VCaP (cell line): ENCODE results near the gene PIEZO1.
A peak's percentile ranks its signal among the peaks of the same experiment; 100 is the strongest.

Experiments used
- H3K27ac ChIP-seq: fragments of 450-650 bp; 2 replicates; pipeline ENCODE4 v1.5.1; 2017
- TF ChIP-seq, protein P1 (sequence below): fragments of 450-650 bp; conservative IDR thresholded peaks from 2 replicates; pipeline ENCODE4 v1.5.1; 2017; ENCODE audit warnings: mild to moderate bottlenecking, moderate library complexity

The PIEZO1 gene

DNA sequence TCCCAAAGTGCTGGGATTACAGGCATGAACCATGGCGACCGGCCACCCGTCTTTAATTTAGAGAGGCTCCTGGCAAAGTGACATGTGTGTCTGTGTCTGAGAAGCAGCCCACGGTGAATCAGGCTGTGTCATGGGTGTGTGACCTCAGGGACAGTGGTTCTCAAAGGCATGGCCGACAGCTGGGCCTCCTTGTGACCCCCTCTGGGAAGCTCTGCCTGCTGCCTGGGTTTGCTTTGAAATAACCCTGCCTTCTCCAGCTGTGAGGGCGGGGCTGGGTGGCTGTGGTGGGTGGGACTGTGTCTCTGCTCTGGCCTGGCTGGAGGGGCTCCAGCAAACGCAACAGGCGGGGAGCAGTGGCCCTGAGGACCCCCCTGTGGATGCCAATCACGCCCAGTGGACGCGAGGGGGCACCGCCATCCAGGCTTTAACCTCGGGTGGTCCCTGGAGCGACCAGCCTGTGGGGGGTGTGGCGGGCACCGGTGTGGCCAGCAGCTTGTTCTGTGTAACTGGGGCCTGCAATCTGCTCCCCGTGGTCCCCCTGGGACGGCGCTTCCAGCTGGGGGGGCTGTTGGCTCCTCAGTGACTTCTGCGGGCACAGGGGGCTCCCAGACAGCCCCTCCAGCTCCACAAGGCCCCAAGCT lies 35.5 kb upstream of the PIEZO1 start:
- TF ChIP-seq, protein P1, sequence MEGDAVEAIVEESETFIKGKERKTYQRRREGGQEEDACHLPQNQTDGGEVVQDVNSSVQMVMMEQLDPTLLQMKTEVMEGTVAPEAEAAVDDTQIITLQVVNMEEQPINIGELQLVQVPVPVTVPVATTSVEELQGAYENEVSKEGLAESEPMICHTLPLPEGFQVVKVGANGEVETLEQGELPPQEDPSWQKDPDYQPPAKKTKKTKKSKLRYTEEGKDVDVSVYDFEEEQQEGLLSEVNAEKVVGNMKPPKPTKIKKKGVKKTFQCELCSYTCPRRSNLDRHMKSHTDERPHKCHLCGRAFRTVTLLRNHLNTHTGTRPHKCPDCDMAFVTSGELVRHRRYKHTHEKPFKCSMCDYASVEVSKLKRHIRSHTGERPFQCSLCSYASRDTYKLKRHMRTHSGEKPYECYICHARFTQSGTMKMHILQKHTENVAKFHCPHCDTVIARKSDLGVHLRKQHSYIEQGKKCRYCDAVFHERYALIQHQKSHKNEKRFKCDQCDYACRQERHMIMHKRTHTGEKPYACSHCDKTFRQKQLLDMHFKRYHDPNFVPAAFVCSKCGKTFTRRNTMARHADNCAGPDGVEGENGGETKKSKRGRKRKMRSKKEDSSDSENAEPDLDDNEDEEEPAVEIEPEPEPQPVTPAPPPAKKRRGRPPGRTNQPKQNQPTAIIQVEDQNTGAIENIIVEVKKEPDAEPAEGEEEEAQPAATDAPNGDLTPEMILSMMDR: no peak
- no peak overlapping the region for H3K27ac ChIP-seq

DNA sequence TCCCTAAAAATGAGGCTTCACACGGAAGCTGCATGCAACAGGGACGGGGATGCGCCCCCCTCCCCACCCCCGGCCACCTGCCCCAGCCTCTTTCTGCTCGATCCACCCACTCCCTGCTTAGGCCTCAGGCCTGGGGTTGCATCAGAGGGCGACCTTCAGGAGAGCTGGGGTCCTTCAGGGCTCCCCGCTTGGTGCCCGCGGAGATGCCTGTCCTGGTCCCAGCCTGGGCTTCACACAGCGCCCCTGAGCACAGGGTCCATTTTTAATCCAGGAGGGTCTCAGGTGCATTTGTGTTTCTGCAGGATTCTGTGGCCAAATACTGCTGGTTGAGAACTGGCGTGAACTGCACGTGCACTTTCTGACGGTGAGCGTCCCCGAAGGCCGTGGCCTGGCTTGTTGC lies 34.1 kb upstream of the PIEZO1 start:
- no peak overlapping the region for H3K27ac ChIP-seq
- TF ChIP-seq, protein P1: no peak

DNA sequence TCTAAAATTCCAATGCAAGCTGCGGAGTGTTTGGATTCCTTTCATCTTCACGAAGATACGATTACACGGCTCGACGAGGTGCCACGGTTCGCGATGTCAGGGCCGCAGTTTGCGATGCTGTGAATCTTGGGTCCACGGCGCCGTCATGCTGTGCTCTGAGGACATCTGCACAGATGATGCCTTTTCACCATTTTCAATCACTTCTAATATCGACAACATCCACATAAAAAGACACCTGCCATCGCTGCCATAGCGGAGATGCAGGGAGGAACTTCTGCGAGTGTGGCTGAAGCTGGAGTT lies 33.5 kb upstream of the PIEZO1 start:
- H3K27ac ChIP-seq: no peak overlapping the region
- TF ChIP-seq, protein P1: no peak

DNA sequence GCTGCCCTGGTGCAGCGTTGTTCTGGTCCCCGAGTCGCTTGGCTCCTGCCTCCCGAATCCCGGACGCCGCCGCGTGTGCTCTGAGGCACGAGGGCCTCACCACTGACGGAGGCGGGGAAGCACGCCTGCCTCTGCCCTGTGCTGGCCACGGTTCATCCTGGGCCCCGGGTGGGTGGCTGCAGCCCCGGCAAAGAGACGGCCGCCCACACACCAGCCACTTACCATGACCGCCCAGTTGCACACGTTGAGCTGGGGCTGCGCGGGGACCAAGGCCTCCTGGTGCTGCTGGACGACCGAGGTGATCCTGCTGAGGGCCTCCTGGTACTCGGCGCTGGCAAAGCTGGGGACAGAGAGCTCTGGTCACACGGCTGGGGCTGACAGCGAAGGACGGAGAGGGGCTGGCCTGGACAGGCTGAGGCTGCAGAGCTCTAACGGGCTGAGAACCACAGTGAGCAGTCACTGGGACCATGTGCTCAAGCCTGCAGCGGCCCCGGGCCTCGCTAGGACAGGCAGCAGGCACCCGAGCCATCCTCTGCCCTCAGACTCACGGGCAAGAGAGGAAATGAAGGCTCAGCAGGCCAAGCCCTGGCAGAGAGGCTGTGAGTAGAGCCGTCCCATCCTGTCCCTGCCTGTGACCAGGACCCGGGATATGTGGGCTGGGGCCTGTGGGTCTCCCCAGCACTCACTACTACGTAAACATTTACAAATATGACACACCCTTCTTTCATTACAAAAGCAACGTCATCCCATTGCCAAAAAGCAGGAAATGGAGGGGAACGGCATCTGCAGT lies 33.0 kb upstream of the PIEZO1 start:
- H3K27ac ChIP-seq: no peak overlapping the region
- TF ChIP-seq, protein P1: no peak

DNA sequence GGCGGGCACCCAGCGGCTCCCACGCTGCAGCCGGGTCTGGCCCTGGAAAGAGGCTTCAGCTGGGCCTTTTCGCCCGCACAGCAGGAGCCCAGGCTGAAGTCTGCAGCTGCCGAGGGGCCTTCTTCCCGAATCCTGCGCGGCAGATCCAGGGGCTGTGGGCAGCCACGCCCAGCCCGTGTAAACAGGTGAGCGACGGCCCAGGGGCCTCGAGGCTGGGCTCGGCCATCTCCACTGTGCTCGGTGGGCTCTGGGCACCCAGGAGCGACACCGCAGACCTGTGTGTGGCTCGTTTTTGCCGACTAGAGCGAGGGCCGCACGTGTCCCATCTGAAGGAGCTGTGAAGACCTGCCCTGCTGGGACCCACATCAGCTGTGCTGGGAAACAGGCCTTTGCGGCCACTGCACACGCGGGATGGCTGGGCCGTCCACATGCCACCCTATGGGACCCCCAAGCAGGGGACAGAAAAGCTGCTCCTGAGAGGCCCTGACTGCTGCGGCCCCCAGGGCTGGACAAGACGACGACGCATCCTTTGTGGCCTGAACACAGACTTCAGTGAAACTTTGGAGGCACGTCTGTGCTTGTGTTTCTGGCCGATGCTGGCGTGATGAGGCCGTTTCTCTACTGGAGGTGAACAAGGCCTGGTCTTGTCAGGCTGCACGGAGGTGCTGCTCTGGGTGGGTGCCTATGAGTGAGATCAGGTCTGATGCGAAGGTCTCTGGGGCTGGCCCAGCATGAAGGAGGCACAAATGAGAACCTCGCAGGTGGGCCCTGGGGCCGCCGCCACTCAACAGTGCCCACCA lies 31.9 kb upstream of the PIEZO1 start:
- TF ChIP-seq, protein P1: no peak
- H3K27ac ChIP-seq: no peak overlapping the region

DNA sequence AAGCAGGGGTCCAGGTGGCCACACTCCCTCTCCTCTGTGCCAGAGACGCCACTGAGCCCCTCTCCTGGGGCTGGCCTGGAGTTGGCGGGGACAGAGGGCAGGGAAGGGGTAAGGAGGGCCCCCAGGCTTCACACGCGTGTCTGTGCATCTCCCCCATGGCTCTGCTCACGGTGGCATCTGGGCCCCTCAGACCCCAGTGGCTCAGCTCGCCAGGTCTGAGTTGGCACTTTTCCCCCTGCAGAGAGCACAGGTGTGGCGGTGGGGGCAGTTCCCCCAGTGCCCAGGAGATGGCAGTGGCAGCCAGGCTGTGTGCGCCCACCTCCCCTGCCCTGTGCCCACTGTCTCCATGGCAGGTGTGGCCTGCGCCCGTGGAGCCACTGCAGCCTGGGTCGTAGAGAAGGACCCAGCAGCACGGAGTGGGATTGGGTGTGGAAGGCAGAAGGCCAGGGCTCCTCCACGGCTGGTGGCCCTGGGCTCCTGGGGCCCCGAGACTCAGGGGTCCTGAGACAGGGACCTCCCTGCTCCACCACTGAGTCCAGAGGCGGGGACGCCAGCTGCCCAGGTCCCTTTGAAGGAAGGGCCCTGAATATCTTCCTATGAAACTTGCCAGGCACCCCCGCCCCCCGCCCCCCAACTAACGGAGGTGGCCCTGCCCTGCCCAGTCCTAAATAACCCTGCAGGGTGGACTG lies 31.0 kb upstream of the PIEZO1 start:
- H3K27ac ChIP-seq: no peak overlapping the region

More for the DNA sequence above, 31.0 kb upstream of the PIEZO1 start:
- TF ChIP-seq, protein P1: peak; percentile 71
